Measurements from ENCODE around the gene FGF16.

DNA sequence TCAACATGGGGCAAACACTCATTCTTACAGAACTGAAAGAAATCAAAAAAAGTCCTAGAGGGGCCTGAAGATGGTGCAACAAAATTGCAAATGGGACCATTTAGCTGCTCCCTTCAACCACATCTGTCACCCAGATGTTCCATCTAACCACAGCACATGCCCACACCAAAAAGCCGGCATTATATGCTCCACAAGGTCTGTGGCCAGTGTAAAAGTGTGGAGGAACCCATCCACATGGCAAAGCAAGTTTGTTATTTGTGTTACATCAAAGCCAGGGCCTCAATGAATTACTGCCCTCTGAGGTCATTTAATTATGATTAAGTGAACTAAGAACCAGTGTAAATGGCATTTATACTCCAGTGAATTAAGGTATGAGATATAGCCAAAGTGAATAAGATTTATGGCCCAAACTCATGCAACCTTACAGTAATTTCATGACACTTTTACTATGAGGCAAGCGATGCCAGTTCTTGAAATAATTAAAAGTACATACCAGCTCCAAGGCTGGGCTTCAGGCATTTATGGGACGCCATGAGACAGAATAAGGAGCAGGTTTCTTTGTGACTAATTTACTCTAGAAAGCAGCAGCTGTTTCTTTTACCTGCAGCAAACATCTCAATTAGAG, 48.7 kb upstream of the FGF16 start:
- TF ChIP-seq POLR2AphosphoS5 (IDR thresholded peaks at IDR 0.05; ENCODE audit: low read depth, low read length), result no peak
- TF ChIP-seq, protein P1, sequence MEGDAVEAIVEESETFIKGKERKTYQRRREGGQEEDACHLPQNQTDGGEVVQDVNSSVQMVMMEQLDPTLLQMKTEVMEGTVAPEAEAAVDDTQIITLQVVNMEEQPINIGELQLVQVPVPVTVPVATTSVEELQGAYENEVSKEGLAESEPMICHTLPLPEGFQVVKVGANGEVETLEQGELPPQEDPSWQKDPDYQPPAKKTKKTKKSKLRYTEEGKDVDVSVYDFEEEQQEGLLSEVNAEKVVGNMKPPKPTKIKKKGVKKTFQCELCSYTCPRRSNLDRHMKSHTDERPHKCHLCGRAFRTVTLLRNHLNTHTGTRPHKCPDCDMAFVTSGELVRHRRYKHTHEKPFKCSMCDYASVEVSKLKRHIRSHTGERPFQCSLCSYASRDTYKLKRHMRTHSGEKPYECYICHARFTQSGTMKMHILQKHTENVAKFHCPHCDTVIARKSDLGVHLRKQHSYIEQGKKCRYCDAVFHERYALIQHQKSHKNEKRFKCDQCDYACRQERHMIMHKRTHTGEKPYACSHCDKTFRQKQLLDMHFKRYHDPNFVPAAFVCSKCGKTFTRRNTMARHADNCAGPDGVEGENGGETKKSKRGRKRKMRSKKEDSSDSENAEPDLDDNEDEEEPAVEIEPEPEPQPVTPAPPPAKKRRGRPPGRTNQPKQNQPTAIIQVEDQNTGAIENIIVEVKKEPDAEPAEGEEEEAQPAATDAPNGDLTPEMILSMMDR (IDR thresholded peaks at IDR 0.05), result no peak
- TF ChIP-seq, protein P2, sequence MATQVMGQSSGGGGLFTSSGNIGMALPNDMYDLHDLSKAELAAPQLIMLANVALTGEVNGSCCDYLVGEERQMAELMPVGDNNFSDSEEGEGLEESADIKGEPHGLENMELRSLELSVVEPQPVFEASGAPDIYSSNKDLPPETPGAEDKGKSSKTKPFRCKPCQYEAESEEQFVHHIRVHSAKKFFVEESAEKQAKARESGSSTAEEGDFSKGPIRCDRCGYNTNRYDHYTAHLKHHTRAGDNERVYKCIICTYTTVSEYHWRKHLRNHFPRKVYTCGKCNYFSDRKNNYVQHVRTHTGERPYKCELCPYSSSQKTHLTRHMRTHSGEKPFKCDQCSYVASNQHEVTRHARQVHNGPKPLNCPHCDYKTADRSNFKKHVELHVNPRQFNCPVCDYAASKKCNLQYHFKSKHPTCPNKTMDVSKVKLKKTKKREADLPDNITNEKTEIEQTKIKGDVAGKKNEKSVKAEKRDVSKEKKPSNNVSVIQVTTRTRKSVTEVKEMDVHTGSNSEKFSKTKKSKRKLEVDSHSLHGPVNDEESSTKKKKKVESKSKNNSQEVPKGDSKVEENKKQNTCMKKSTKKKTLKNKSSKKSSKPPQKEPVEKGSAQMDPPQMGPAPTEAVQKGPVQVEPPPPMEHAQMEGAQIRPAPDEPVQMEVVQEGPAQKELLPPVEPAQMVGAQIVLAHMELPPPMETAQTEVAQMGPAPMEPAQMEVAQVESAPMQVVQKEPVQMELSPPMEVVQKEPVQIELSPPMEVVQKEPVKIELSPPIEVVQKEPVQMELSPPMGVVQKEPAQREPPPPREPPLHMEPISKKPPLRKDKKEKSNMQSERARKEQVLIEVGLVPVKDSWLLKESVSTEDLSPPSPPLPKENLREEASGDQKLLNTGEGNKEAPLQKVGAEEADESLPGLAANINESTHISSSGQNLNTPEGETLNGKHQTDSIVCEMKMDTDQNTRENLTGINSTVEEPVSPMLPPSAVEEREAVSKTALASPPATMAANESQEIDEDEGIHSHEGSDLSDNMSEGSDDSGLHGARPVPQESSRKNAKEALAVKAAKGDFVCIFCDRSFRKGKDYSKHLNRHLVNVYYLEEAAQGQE (IDR thresholded peaks at IDR 0.05; ENCODE audit: insufficient read depth in 1 of 2, low read depth in 2 of 2, low read length in 1 of 2), result no peak

Data from Panc1 (cell line).